H9 (cell line): ENCODE data around the gene ZMYND8. TPM values are rescaled to one million over a fixed set of nuclear protein-coding genes. Genes with fewer than 3 reads are reported as not detected.

ENCODE experiments used
- DNase-seq: peaks from one replicate; pipeline ENCODE4 v3.0.0-alpha.2; 2017
- H2AFZ ChIP-seq: one replicate; pipeline ENCODE4 v1.6.1; 2013; ENCODE audit warnings: mild to moderate bottlenecking, low read length, control low read depth, moderate library complexity
- H2AK5ac ChIP-seq: 2 replicates; pipeline ENCODE4 v1.6.1; 2013; ENCODE audit warnings: low read length, control low read depth, mixed read lengths; ENCODE audit not compliant: insufficient read length
- H2BK120ac ChIP-seq: one replicate; pipeline ENCODE4 v1.6.1; 2013; ENCODE audit warnings: low read depth, mild to moderate bottlenecking, low read length, control low read depth, inconsistent platforms; ENCODE audit not compliant: poor library complexity, severe bottlenecking
- H2BK12ac ChIP-seq: 2 replicates; pipeline ENCODE4 v1.6.1; 2013; ENCODE audit warnings: low read length, control low read depth, mixed read lengths, low read depth; ENCODE audit not compliant: insufficient read length
- H2BK15ac ChIP-seq: 2 replicates; pipeline ENCODE4 v1.6.1; 2013; ENCODE audit warnings: low read depth, low read length, control low read depth
- H2BK20ac ChIP-seq: one replicate; pipeline ENCODE4 v1.6.1; 2013; ENCODE audit warnings: low read depth, mild to moderate bottlenecking, low read length, control low read depth, inconsistent platforms; ENCODE audit not compliant: poor library complexity, severe bottlenecking
- H2BK5ac ChIP-seq: 2 replicates; pipeline ENCODE4 v1.6.1; 2013; ENCODE audit warnings: low read length, control low read depth, mixed read lengths; ENCODE audit not compliant: insufficient read length
- H3K14ac ChIP-seq: 2 replicates; pipeline ENCODE4 v1.6.1; 2013; ENCODE audit warnings: low read length, control low read depth; ENCODE audit not compliant: insufficient read depth
- H3K18ac ChIP-seq: 2 replicates; pipeline ENCODE4 v1.6.1; 2013; ENCODE audit warnings: low read depth, mild to moderate bottlenecking, mixed read lengths, low read length, control low read depth; ENCODE audit not compliant: insufficient read length
- H3K23ac ChIP-seq: 2 replicates; pipeline ENCODE4 v1.6.1; 2013; ENCODE audit warnings: low read length, control low read depth, mixed read lengths, low read depth; ENCODE audit not compliant: insufficient read length
- H3K23me2 ChIP-seq: 2 replicates; pipeline ENCODE4 v1.6.1; 2013; ENCODE audit warnings: low read depth, mild to moderate bottlenecking, mixed read lengths, low read length, control low read depth; ENCODE audit not compliant: insufficient read length, poor library complexity, severe bottlenecking
- H3K27ac ChIP-seq: 2 replicates; pipeline ENCODE4 v1.5.1; 2013; ENCODE audit warnings: low read length, control low read depth, mixed read lengths, low read depth; ENCODE audit not compliant: insufficient read length
- H3K27me3 ChIP-seq: 2 replicates; pipeline ENCODE4 v1.6.1; 2013; ENCODE audit warnings: low read length, control low read depth, inconsistent platforms; ENCODE audit not compliant: insufficient read depth
- H3K4ac ChIP-seq: 2 replicates; pipeline ENCODE4 v1.6.1; 2013; ENCODE audit warnings: low read depth, mild to moderate bottlenecking, control low read depth, inconsistent platforms, low read length, moderate library complexity
- H3K4me1 ChIP-seq: 2 replicates; pipeline ENCODE4 v1.6.1; 2013; ENCODE audit warnings: low read length, control low read depth, inconsistent platforms; ENCODE audit not compliant: insufficient read depth
- H3K4me2 ChIP-seq: 2 replicates; pipeline ENCODE4 v1.6.1; 2013; ENCODE audit warnings: low read length, control low read depth, mixed read lengths; ENCODE audit not compliant: insufficient read length, insufficient read depth
- H3K56ac ChIP-seq: 2 replicates; pipeline ENCODE4 v1.6.1; 2013; ENCODE audit warnings: low read depth, mild to moderate bottlenecking, mixed read lengths, low read length, control low read depth; ENCODE audit not compliant: insufficient read length
- H3K79me1 ChIP-seq: 2 replicates; pipeline ENCODE4 v1.6.1; 2013; ENCODE audit warnings: low read depth, mild to moderate bottlenecking, moderate library complexity, low read length, control low read depth, inconsistent platforms; ENCODE audit not compliant: insufficient read depth, poor library complexity, severe bottlenecking
- H3K79me2 ChIP-seq: 2 replicates; pipeline ENCODE4 v1.6.1; 2013; ENCODE audit warnings: low read length, control low read depth, inconsistent platforms; ENCODE audit not compliant: insufficient read depth
- H3K9ac ChIP-seq: 2 replicates; pipeline ENCODE4 v1.6.1; 2013; ENCODE audit warnings: low read length, control low read depth, mixed read lengths; ENCODE audit not compliant: insufficient read length; ENCODE audit errors: extremely low read depth
- H3K9me3 ChIP-seq: one replicate; pipeline ENCODE4 v1.6.1; 2013; ENCODE audit warnings: low read depth, low read length, inconsistent platforms; ENCODE audit not compliant: control insufficient read depth
- H3T11ph ChIP-seq: one replicate; pipeline ENCODE4 v1.6.1; 2013; ENCODE audit warnings: mild to moderate bottlenecking, low read length, control low read depth, inconsistent platforms
- H4K20me1 ChIP-seq: one replicate; pipeline ENCODE4 v1.6.1; 2013; ENCODE audit not compliant: control insufficient read depth, insufficient read length, insufficient read depth
- H4K5ac ChIP-seq: 2 replicates; pipeline ENCODE4 v1.6.1; 2013; ENCODE audit warnings: low read depth, mild to moderate bottlenecking, mixed read lengths, low read length, control low read depth; ENCODE audit not compliant: insufficient read length
- H4K8ac ChIP-seq: replicated peaks from 2 replicates; pipeline ENCODE4 v1.6.1; 2013; ENCODE audit warnings: low read length, control low read depth, mixed read lengths, low read depth; ENCODE audit not compliant: insufficient read length
- H4K91ac ChIP-seq: 2 replicates; pipeline ENCODE4 v1.6.1; 2013; ENCODE audit warnings: low read depth, mild to moderate bottlenecking, moderate library complexity, mixed read lengths, low read length, control low read depth; ENCODE audit not compliant: insufficient read length
- H3K27ac Mint-ChIP-seq, 3 experiments: 2 replicates in 2 of 3; 3 replicates in 1 of 3; pipeline ENCODE4 v1.8.0; 2020 to 2021; ENCODE audit warnings: mixed read lengths in 3 of 3, mild to moderate bottlenecking in 1 of 3, moderate library complexity in 1 of 3
- H3K27me3 Mint-ChIP-seq: 2 replicates; pipeline ENCODE4 v1.8.0; 2021; ENCODE audit warnings: low read depth, mild to moderate bottlenecking, moderate library complexity, mixed read lengths
- H3K36me3 Mint-ChIP-seq, 3 experiments: 2 replicates in 2 of 3; 3 replicates in 1 of 3; pipeline ENCODE4 v1.8.0; 2020 to 2021; ENCODE audit warnings: low read depth in 3 of 3, mixed read lengths in 3 of 3; ENCODE audit not compliant: insufficient read depth in 1 of 3
- H3K4me1 Mint-ChIP-seq, 2 experiments: 2 replicates each; pipeline ENCODE4 v1.8.0; 2020; ENCODE audit warnings: mixed read lengths in 2 of 2
- H3K4me3 Mint-ChIP-seq, 2 experiments: 2 replicates in 1 of 2; 3 replicates in 1 of 2; pipeline ENCODE4 v1.8.0; 2020 to 2021; ENCODE audit warnings: mild to moderate bottlenecking in 2 of 2, mixed read lengths in 2 of 2, moderate library complexity in 1 of 2
- H3K9me3 Mint-ChIP-seq, 2 experiments: 2 replicates in 1 of 2; 3 replicates in 1 of 2; pipeline ENCODE4 v1.8.0; 2020; ENCODE audit warnings: mild to moderate bottlenecking in 2 of 2, mixed read lengths in 2 of 2, moderate library complexity in 1 of 2
- WGBS: extraction: QIAGEN DNeasy Blood & Tissue Kit; methylation state at CpG from one replicate; pipeline ENCODE4 v1.1.7; 2013; ENCODE audit warnings: missing lambda C conversion rate, low lambda C conversion rate, mixed read lengths; ENCODE audit not compliant: insufficient read length; ENCODE audit errors: extremely low coverage; 5-methylcytosine and 5-hydroxymethylcytosine counted together
- total RNA-seq: library from RNA; stranded (reverse); gene quantifications from 2 replicates; pipeline ENCODE4 v1.2.1, GENCODE V29; 2021
- TF ChIP-seq, protein P1 (sequence below): fragments of 200-600 bp; sonication (generic); conservative IDR thresholded peaks from 3 replicates; pipeline ENCODE4 v1.8.0; 2021; ENCODE audit warnings: antibody characterized with exemption, mild to moderate bottlenecking

The ZMYND8 gene
- total RNA-seq, 1 experiment from 2014 or later, result 158 TPM

DNA sequence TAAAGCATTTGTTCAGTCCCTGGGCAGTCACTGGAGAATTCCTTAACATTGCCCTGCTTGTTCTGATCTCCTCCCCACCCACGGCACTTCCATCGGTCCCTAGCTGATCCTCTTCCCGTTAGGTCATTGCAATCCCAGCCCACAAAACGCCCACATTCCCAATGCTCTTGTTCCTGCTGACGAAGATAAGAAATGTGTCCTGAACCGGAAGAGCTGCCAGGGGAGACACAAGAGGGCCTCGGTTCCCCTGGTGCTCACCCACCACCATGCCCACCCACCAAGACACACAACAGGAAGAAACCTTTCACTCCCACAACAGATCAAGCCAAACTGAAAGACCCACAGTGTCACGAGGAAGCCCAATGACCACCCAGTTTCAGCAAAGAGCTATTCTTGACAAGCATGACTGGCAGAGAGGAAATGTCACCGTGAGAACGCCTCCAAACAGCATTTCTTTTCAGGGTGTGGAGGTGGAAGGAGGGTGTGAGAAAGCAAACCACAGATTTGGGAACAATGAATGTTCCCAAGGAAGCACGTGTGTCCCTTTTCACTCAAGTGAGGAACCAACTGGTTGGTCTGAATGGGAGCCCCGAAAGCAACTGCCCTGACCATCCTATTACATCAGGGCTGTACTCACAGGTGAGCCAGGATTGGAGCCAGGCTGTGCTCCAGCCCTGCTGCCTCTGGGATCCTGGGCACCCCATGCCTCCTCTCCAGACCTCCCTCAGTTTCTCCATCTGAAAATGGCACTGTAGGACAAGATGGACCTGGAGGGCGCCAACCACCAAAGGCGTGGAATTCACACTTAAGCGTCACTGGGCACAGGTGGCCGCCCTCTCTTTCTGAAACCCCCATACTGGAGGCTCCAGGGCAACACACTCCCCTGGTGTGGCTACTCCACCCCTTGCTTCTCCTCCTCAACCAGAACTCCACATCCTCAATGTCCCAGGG is 97.5 kb downstream of the ZMYND8 start:
- Histone ChIP-seq H3T11ph (no peak overlapping the region), H3K23ac (no peak overlapping the region), H4K91ac (no peak overlapping the region), H3K14ac (no peak overlapping the region), H2AK5ac (no peak overlapping the region), H2BK5ac (no peak overlapping the region), H3K4me1 (no peaks in the 10 kb centered on the region), H2BK120ac (no peak overlapping the region), H4K5ac (no peak overlapping the region), H3K56ac (no peak overlapping the region), H3K27ac (no peak overlapping the region), H3K27me3 (no peaks in the 10 kb centered on the region), H3K79me1 (peaks cover 12% of the 10 kb centered on the region), H3K23me2 (no peaks in the 10 kb centered on the region), H4K20me1 (no peaks in the 10 kb centered on the region), H3K9me3 (no peaks in the 10 kb centered on the region), H2BK12ac (no peak overlapping the region), H3K18ac (no peak overlapping the region), H2BK20ac (no peak overlapping the region), H2BK15ac (no peak overlapping the region), H3K79me2 (no peaks in the 10 kb centered on the region; the same call in 1 of the 2 replicates), H3K4ac (no peak overlapping the region), H3K9ac (no peak overlapping the region), H3K4me2 (no peak overlapping the region), H4K8ac (no peak overlapping the region), H2AFZ (no peak overlapping the region)
- no CpG with 5 or more reads among the region's 16 CpGs for WGBS
- Mint-ChIP-seq H3K9me3 (no peaks in the 10 kb centered on the region), H3K4me1 (peaks cover 5 to 6% of the 10 kb centered on the region in 2 experiments; a peak in 1 of 4 replicates), H3K27me3 (no peaks in the 10 kb centered on the region), H3K36me3 (peaks cover 52 to 84% (median 80%) of the 10 kb centered on the region in 3 experiments), H3K4me3 (no peak overlapping the region), H3K27ac (peak overlapping the region; percentile 63 to 90 (median 89))
- DNase-seq, result no peak
- TF ChIP-seq, protein P1, sequence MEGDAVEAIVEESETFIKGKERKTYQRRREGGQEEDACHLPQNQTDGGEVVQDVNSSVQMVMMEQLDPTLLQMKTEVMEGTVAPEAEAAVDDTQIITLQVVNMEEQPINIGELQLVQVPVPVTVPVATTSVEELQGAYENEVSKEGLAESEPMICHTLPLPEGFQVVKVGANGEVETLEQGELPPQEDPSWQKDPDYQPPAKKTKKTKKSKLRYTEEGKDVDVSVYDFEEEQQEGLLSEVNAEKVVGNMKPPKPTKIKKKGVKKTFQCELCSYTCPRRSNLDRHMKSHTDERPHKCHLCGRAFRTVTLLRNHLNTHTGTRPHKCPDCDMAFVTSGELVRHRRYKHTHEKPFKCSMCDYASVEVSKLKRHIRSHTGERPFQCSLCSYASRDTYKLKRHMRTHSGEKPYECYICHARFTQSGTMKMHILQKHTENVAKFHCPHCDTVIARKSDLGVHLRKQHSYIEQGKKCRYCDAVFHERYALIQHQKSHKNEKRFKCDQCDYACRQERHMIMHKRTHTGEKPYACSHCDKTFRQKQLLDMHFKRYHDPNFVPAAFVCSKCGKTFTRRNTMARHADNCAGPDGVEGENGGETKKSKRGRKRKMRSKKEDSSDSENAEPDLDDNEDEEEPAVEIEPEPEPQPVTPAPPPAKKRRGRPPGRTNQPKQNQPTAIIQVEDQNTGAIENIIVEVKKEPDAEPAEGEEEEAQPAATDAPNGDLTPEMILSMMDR, result no peak
